A673 (cell line): ENCODE measurements around the gene CDC42BPG. TPM values are rescaled to one million over a fixed set of nuclear protein-coding genes. Genes with fewer than 3 reads are reported as not detected.

Experiments used
- BruUV-seq: library from RNA; stranded (reverse); fragments of 400-500 nt; replicated peaks from 2 replicates; lab custom pipeline; 2021; lab: Mats Ljungman, UMichigan
- CTCF ChIA-PET: fragments of 300-600 bp; sonication (Branson Sonifier 250); formaldehyde crosslinking; loops from one replicate; lab custom pipeline; 2022; ENCODE audit warnings: antibody characterized with exemption; lab: Charles Lee
- POLR2A ChIA-PET: fragments of 300-600 bp; sonication (Branson Sonifier 250); formaldehyde crosslinking; loops from one replicate; lab custom pipeline; 2022; ENCODE audit warnings: antibody characterized with exemption; ENCODE audit not compliant: low non-redundant PET; lab: Charles Lee
- DNase-seq: peaks from one replicate; pipeline ENCODE4 v3.0.0-alpha.2; 2015; ENCODE audit warnings: low spot score
- H3K27ac ChIP-seq: fragments of 200-600 bp; sonication (generic); 2 replicates; pipeline ENCODE4 v1.5.1; 2016; ENCODE audit warnings: mixed run types, low read depth, mild to moderate bottlenecking, mixed read lengths, antibody characterized with exemption, low read length; ENCODE audit not compliant: poor library complexity, severe bottlenecking
- H3K27me3 ChIP-seq: fragments of 200-600 bp; sonication (generic); replicated peaks from 2 replicates; pipeline ENCODE4 v1.6.1; 2017; ENCODE audit warnings: mixed run types, low read depth, mild to moderate bottlenecking, mixed read lengths, antibody characterized with exemption, low read length; ENCODE audit not compliant: insufficient read depth, poor library complexity
- H3K36me3 ChIP-seq: fragments of 200-600 bp; sonication (generic); 2 replicates; pipeline ENCODE4 v1.6.1; 2016; ENCODE audit warnings: mixed run types, mild to moderate bottlenecking, mixed read lengths, antibody characterized with exemption, low read length; ENCODE audit not compliant: insufficient read depth, poor library complexity, severe bottlenecking
- H3K4me1 ChIP-seq: fragments of 200-600 bp; sonication (generic); 2 replicates; pipeline ENCODE4 v1.6.1; 2017; ENCODE audit warnings: mixed run types, mild to moderate bottlenecking, mixed read lengths, antibody characterized with exemption, low read length; ENCODE audit not compliant: insufficient read depth, poor library complexity, severe bottlenecking
- H3K4me3 ChIP-seq: fragments of 200-600 bp; sonication (generic); 2 replicates; pipeline ENCODE4 v1.5.1; 2016; ENCODE audit warnings: low read depth, mixed run types, mild to moderate bottlenecking, mixed read lengths, low read length; ENCODE audit not compliant: poor library complexity, severe bottlenecking
- H3K9me3 ChIP-seq: fragments of 200-600 bp; sonication (generic); 2 replicates; pipeline ENCODE4 v1.6.1; 2016; ENCODE audit warnings: mixed run types, low read depth, mild to moderate bottlenecking, mixed read lengths, antibody characterized with exemption, low read length; ENCODE audit not compliant: poor library complexity, severe bottlenecking
- CTCF ChIP-seq: fragments of 300-800, 200-600 bp; sonication (generic); conservative IDR thresholded peaks from 2 replicates; pipeline ENCODE4 v1.5.1; 2017; ENCODE audit warnings: low read depth, mild to moderate bottlenecking, antibody characterized with exemption, low read length, moderate library complexity, mixed read lengths
- EZH2 ChIP-seq: fragments of 200-600 bp; sonication (generic); IDR thresholded peaks from 2 replicates; pipeline ENCODE4 v1.6.1; 2017; ENCODE audit warnings: borderline replicate concordance, low read depth, mild to moderate bottlenecking, mixed read lengths, antibody characterized with exemption, low read length; ENCODE audit not compliant: poor library complexity, severe bottlenecking
- intact Hi-C: fragments of 100-400 bp; cut with micrococcal nuclease; formaldehyde crosslinking; loops from one replicate; pipeline ENCODE4 v1.10.0; 2022; ENCODE audit not compliant: unreplicated experiment
- total RNA-seq: library from RNA; stranded (reverse); gene quantifications from 2 replicates; pipeline ENCODE4 v1.2.3, GENCODE V29; 2021

The CDC42BPG gene
- total RNA-seq, 1 experiment from 2014 or later: 4.6 TPM

GRCh38 chr11:64870893-64871466 lies 26.5 kb upstream of the CDC42BPG start:
- Histone ChIP-seq H3K27ac (peak overlapping the region; percentile 22), H3K27me3 (no peaks in the 10 kb centered on the region), H3K9me3 (no peaks in the 10 kb centered on the region), H3K4me3 (no peak overlapping the region), H3K36me3 (peaks cover 14% of the 10 kb centered on the region), H3K4me1 (peaks cover 8% of the 10 kb centered on the region)
- intact Hi-C loops: no loop called here
- POLR2A ChIA-PET: no interaction called here
- no TSS peak for BruUV-seq
- CTCF ChIA-PET: interaction anchor here (1.2 kb wide), 1 partner anchor 23 kb away, joined by 3 read pairs; no protein-coding TSS in a partner anchor
- DNase-seq: no peak
- TF ChIP-seq EZH2: no peak
- TF ChIP-seq CTCF: no peak

GRCh38 chr11:64870176-64870892 lies 25.9 kb upstream of the CDC42BPG start:
- intact Hi-C loops: no loop called here
- Histone ChIP-seq H3K4me1 (peaks cover 8% of the 10 kb centered on the region), H3K9me3 (no peaks in the 10 kb centered on the region), H3K27me3 (no peaks in the 10 kb centered on the region), H3K4me3 (no peak overlapping the region), H3K27ac (peak overlapping the region; percentile 22), H3K36me3 (peaks cover 14% of the 10 kb centered on the region)
- TF ChIP-seq CTCF: no peak
- TF ChIP-seq EZH2: no peak
- no TSS peak for BruUV-seq
- ChIA-PET CTCF (interaction anchor here (1.2 kb wide), 1 partner anchor 23 kb away, joined by 3 read pairs; no protein-coding TSS in a partner anchor), POLR2A (no interaction called here)
- DNase-seq: no peak

GRCh38 chr11:64869571-64870175 lies 25.2 kb upstream of the CDC42BPG start:
- ChIA-PET POLR2A (interaction anchor here (0.5 kb wide), 1 partner anchor 553 kb away, joined by 5 read pairs; the partner anchor contains the start of gene NEAT1), CTCF (interaction anchor here (0.6 to 1.2 kb wide), 4 partner anchors 8 to 394 kb away, joined by 3 to 8 read pairs (median 4); no protein-coding TSS in a partner anchor)
- no TSS peak for BruUV-seq
- intact Hi-C loops: no loop called here
- DNase-seq: peak; percentile 62
- H3K9me3 ChIP-seq: no peaks in the 10 kb centered on the region
- H3K4me3 ChIP-seq: no peak overlapping the region
- H3K27me3 ChIP-seq: no peaks in the 10 kb centered on the region
- peak; percentile 57 for TF ChIP-seq CTCF
- TF ChIP-seq EZH2: no peak
- peak overlapping the region; percentile 22 for H3K27ac ChIP-seq
- H3K36me3 ChIP-seq: peaks cover 14% of the 10 kb centered on the region
- H3K4me1 ChIP-seq: peaks cover 8% of the 10 kb centered on the region
